GM21529 (cell line): ENCODE measurements around the gene DPY30.

ENCODE experiments used
- ATAC-seq: cut with Tn5 transposase; IDR thresholded peaks from one replicate; pipeline ENCODE4 v1.9.1; 2021; ENCODE audit not compliant: unreplicated experiment

DPY30 gene

DNA sequence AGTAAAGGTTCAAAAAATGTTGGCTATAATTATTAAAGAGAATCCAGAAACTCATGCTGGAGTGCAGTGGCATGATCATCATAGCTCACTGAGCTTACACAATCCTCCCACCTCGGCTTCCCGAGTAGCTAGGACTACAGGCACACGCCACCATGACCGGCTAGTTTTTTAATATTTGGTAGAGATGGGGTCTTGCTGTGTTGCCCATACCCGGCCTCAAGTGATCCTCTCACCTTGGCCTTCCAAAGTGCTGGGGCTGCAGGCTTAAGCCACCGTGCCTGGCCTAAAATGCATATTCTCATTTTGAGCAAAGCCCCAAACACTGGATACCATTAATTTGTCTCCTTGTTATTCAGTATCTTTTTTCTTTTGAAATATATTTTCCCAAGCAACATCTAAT, 61.2 kb downstream of the DPY30 start:
- ATAC-seq: no peak
